DMS 273 (cell line): ENCODE results near the gene TBL2.
"Not testable (repeated sequence)": the region's sequence is repeated elsewhere in the genome, so short reads cannot be mapped to it uniquely, and the experiment has no call there.

Source experiments
- DNase-seq: peaks from one replicate; lab custom pipeline; 2025; ENCODE audit not compliant: unreplicated experiment; lab: John Stamatoyannopoulos, UW

The TBL2 gene

GRCh38 chr7:73578342-73579128 lies at the start of gene TBL2:
TBL2 (minus strand) TSS chr7:73578579; CDS start chr7:73578549, 30 bp downstream.
- DNase-seq: peak; percentile 100

GRCh38 chr7:73626814-73627213 lies 48.4 kb upstream of the TBL2 start:
- DNase-seq: peak; percentile 96

- no peak for DNase-seq
Observed at GRCh38 chr7:73625276-73625675, 46.9 kb upstream of the TBL2 start.

GRCh38 chr7:73624669-73625001 lies 46.3 kb upstream of the TBL2 start:
- no peak for DNase-seq

GRCh38 chr7:73623798-73624668 lies 45.7 kb upstream of the TBL2 start, which contains the start of gene MLXIPL:
MLXIPL (minus strand) TSS chr7:73624522; CDS start chr7:73624492, 30 bp downstream.
- DNase-seq: peak; percentile 96

- DNase-seq: peak; percentile 93
Observed at GRCh38 chr7:73622909-73623797, 44.8 kb upstream of the TBL2 start.

- no peak for DNase-seq
Observed at GRCh38 chr7:73622527-73622908, 44.1 kb upstream of the TBL2 start.

- peak; percentile 60 for DNase-seq
Observed at GRCh38 chr7:73621168-73622063, 43.0 kb upstream of the TBL2 start.

GRCh38 chr7:73619394-73619793 lies 41.0 kb upstream of the TBL2 start:
- not testable (repeated sequence) for DNase-seq

GRCh38 chr7:73618538-73618937 lies 40.2 kb upstream of the TBL2 start:
- peak; percentile 94 for DNase-seq

GRCh38 chr7:73617520-73617919 lies 39.1 kb upstream of the TBL2 start:
- DNase-seq: not testable (repeated sequence)

GRCh38 chr7:73615886-73616285 lies 37.5 kb upstream of the TBL2 start:
- DNase-seq: peak; percentile 93

- not testable (repeated sequence) for DNase-seq
Observed at GRCh38 chr7:73614937-73615336, 36.6 kb upstream of the TBL2 start.

- no peak for DNase-seq
Observed at GRCh38 chr7:73613954-73614735, 35.8 kb upstream of the TBL2 start.

- peak; percentile 69 for DNase-seq
Observed at GRCh38 chr7:73612598-73613269, 34.4 kb upstream of the TBL2 start.

GRCh38 chr7:73611017-73611555 lies 32.7 kb upstream of the TBL2 start:
- peak; percentile 77 for DNase-seq

- no peak for DNase-seq
Observed at GRCh38 chr7:73610105-73610504, 31.7 kb upstream of the TBL2 start.

GRCh38 chr7:73607692-73607983 lies 29.3 kb upstream of the TBL2 start:
- not testable (repeated sequence) for DNase-seq
